ENCODE measurements around the gene DENND1A. TPM values are rescaled to one million over a fixed set of nuclear protein-coding genes. Genes with fewer than 3 reads are reported as not detected.
A peak's percentile ranks its signal among the peaks of the same experiment; 100 is the strongest.

Gene DENND1A
- total and polyA plus RNA-seq, 8 donors = 4.4 to 109 (median 21.4) TPM

- WGBS, 5 donors = 88 to 95% (median 93%) methylated on average over 8 to 9 of the region's 9 CpGs
- intact Hi-C loops (cut with DNase I; ENCODE audit: low total_unique reads) = loop anchor here (10.0 kb wide), 1 partner anchor 240 kb away; no protein-coding TSS in a partner anchor
- Histone ChIP-seq H3K36me3 (no peaks in the 10 kb centered on the region), H3K27ac (peak overlapping the region in 1 of 5 donors; percentile 11), H3K9me3 (no peaks in the 10 kb centered on the region), H3K4me3 (no peak overlapping the region), H3K27me3 (peaks cover 0 to 11% (median 5%) of the 10 kb centered on the region in 3 donors), H3K4me1 (peaks cover 0 to 18% (median 7%) of the 10 kb centered on the region in 4 donors)
- TF ChIP-seq EP300 (IDR thresholded peaks at IDR 0.05) (no peak), CTCF (IDR thresholded peaks at IDR 0.05) (no peak), POLR2AphosphoS5 (IDR thresholded peaks at IDR 0.05) (no peak), POLR2A (IDR thresholded peaks at IDR 0.05) (no peak)
- no peak for DNase-seq
These were observed 585.6 kb downstream of the DENND1A start for GRCh38 chr9:123344192-123344949.

GRCh38 chr9:123343443-123344191 lies 586.3 kb downstream of the DENND1A start:
- H3K4me3 ChIP-seq = no peak overlapping the region
- no peak for DNase-seq
- TF ChIP-seq CTCF (IDR thresholded peaks at IDR 0.05) = no peak
- H3K36me3 ChIP-seq = no peaks in the 10 kb centered on the region
- H3K9me3 ChIP-seq = no peaks in the 10 kb centered on the region
- peaks cover 0 to 4% (median 0%) of the 10 kb centered on the region in 3 donors for H3K27me3 ChIP-seq
- peaks cover 0 to 24% (median 11%) of the 10 kb centered on the region in 4 donors for H3K4me1 ChIP-seq
- intact Hi-C loops (cut with DNase I; ENCODE audit: low total_unique reads) = loop anchor here (10.0 kb wide), 1 partner anchor 239 kb away; no protein-coding TSS in a partner anchor
- WGBS, 5 donors = 60 to 69% (median 63%) methylated on average over 12 to 13 of the region's 13 CpGs
- H3K27ac ChIP-seq = no peak overlapping the region

- intact Hi-C loops (cut with DNase I; ENCODE audit: low total_unique reads) = loop anchor here (10.0 kb wide), 1 partner anchor 237 kb away; no protein-coding TSS in a partner anchor
- H3K4me1 ChIP-seq = peaks cover 0 to 26% (median 12%) of the 10 kb centered on the region in 4 donors
These were observed 587.7 kb downstream of the DENND1A start for GRCh38 chr9:123342247-123342646.

More at GRCh38 chr9:123342247-123342646, 587.7 kb downstream of the DENND1A start:
- Histone ChIP-seq H3K9me3 (no peaks in the 10 kb centered on the region), H3K27ac (no peak overlapping the region), H3K27me3 (no peaks in the 10 kb centered on the region), H3K36me3 (no peaks in the 10 kb centered on the region), H3K4me3 (no peak overlapping the region)
- no peak for DNase-seq
- TF ChIP-seq POLR2A (IDR thresholded peaks at IDR 0.05) (no peak), EP300 (IDR thresholded peaks at IDR 0.05) (no peak), POLR2AphosphoS5 (IDR thresholded peaks at IDR 0.05) (no peak), CTCF (IDR thresholded peaks at IDR 0.05) (no peak)
- 82 to 98% (median 86%) methylated on average over 5 of the region's 5 CpGs for WGBS, 5 donors
